Thyroid gland (tissue), 4 donors: ENCODE data around the gene TTC33. TPM values are rescaled to one million over a fixed set of nuclear protein-coding genes. Genes with fewer than 3 reads are reported as not detected.
"Not testable (repeated sequence)": the region's sequence is repeated elsewhere in the genome, so short reads cannot be mapped to it uniquely, and the experiment has no call there.

Experiments
- DNase-seq, 2 donors: peaks; one replicate each; pipeline ENCODE4 v3.0.0-alpha.2; 2019
- H3K27ac ChIP-seq, 3 donors: fragments of 200-600 bp; sonication (generic); 1 replicate in 2 of 3; 2 replicates in 1 of 3; pipeline ENCODE4 v1.5.1; 2016 to 2019; ENCODE audit warnings: mild to moderate bottlenecking in 1 of 3, moderate library complexity in 1 of 3
- H3K27me3 ChIP-seq: fragments of 200-600 bp; sonication (generic); one replicate; pipeline ENCODE4 v1.5.1; 2019
- H3K36me3 ChIP-seq, 2 donors: fragments of 200-600 bp; sonication (generic); one replicate each; pipeline ENCODE4 v1.5.1; 2016 to 2019
- H3K4me1 ChIP-seq, 2 donors: fragments of 200-600 bp; sonication (generic); one replicate each; pipeline ENCODE4 v1.5.1; 2017 to 2019
- H3K4me3 ChIP-seq, 3 donors: fragments of 200-600 bp; sonication (generic); replicated peaks in 1 of 3; 1 replicate in 2 of 3; 2 replicates in 1 of 3; pipeline ENCODE4 v1.5.1; 2016; ENCODE audit warnings: mild to moderate bottlenecking in 1 of 3
- H3K9me3 ChIP-seq: fragments of 200-600 bp; sonication (generic); one replicate; pipeline ENCODE4 v1.5.1; 2017
- POLR2A ChIP-seq, 2 donors: fragments of 450-650 bp; IDR thresholded peaks; one replicate each; pipeline ENCODE4 v1.6.1; 2017; ENCODE audit warnings: antibody characterized with exemption in 2 of 2, mild to moderate bottlenecking in 2 of 2, moderate library complexity in 1 of 2
- WGBS, 2 donors: methylation state at CpG; one replicate each; pipeline ENCODE4 v1.1.5; 2017; 5-methylcytosine and 5-hydroxymethylcytosine counted together
- intact Hi-C: fragments of 100-400 bp; cut with DNase I; formaldehyde crosslinking; loops from one replicate; pipeline ENCODE4 v1.15.1; 2023
- total RNA-seq, 4 donors: library from RNA; depleted of rRNA; stranded (reverse); fragments of >200 nt; gene quantifications; one replicate each; pipeline ENCODE4 v1.2.3, GENCODE V29; 2016
- TF ChIP-seq, protein P1 (sequence below), 6 experiments: fragments of 200-600 bp in 3 of 6; fragments of 450-650 bp in 3 of 6; sonication (generic) in 3 of 6; IDR thresholded peaks; one replicate each; pipeline ENCODE4 v1.5.1; 2016 to 2019; ENCODE audit warnings: antibody characterized with exemption in 6 of 6, mild to moderate bottlenecking in 2 of 6, inconsistent platforms in 1 of 6, moderate library complexity in 1 of 6

TTC33 gene
- total RNA-seq, 4 donors from 2014 or later, result 18.7 to 35.2 (median 24.9) TPM

DNA sequence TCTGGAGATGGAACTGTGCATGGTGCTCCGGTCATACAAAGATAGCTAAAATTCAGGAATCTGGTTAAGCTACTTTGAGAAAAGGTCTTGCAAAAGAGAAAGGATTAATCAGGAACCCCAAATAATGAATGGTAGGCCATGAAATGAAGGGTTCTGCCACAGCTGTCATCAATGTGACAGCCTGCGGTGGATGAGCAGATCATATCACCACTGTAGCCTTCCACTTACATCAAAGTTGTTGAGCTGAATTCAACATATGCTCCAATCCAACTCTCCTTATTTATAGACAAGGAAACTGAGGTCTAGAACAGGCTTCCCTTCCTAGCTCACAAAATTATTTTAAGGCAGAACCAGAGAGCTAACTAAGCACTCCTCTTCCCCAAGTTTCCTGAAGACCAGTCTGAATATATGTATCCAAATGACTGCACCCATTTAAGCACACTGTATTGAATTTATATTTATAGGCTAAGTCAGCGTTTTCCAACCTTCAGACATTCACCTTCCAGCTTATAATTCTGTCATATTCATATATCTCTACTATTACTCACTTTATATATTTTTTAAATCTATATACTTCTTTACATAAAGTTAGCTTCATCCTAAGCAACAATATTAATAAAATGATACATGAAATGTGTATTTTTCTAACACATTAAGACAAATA is 90.0 kb downstream of the TTC33 start:
- intact Hi-C loops, result no loop called here
- WGBS, 2 donors, result 90 to 92% methylated on average over 3 of the region's 3 CpGs
- H3K4me3 ChIP-seq, result no peak overlapping the region
- TF ChIP-seq, protein P1, sequence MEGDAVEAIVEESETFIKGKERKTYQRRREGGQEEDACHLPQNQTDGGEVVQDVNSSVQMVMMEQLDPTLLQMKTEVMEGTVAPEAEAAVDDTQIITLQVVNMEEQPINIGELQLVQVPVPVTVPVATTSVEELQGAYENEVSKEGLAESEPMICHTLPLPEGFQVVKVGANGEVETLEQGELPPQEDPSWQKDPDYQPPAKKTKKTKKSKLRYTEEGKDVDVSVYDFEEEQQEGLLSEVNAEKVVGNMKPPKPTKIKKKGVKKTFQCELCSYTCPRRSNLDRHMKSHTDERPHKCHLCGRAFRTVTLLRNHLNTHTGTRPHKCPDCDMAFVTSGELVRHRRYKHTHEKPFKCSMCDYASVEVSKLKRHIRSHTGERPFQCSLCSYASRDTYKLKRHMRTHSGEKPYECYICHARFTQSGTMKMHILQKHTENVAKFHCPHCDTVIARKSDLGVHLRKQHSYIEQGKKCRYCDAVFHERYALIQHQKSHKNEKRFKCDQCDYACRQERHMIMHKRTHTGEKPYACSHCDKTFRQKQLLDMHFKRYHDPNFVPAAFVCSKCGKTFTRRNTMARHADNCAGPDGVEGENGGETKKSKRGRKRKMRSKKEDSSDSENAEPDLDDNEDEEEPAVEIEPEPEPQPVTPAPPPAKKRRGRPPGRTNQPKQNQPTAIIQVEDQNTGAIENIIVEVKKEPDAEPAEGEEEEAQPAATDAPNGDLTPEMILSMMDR (IDR thresholded peaks at IDR 0.05), result no peak
- TF ChIP-seq POLR2A (IDR thresholded peaks at IDR 0.05), result no peak
- DNase-seq, result no peak
- H3K36me3 ChIP-seq, result no peaks in the 10 kb centered on the region
- H3K27ac ChIP-seq, result no peak overlapping the region
- no peaks in the 10 kb centered on the region for H3K27me3 ChIP-seq
- no peaks in the 10 kb centered on the region for H3K9me3 ChIP-seq
- no peaks in the 10 kb centered on the region for H3K4me1 ChIP-seq

- Histone ChIP-seq H3K36me3 (no peaks in the 10 kb centered on the region), H3K4me1 (no peaks in the 10 kb centered on the region), H3K4me3 (no peak overlapping the region), H3K9me3 (no peaks in the 10 kb centered on the region), H3K27me3 (no peaks in the 10 kb centered on the region), H3K27ac (no peak overlapping the region)
- DNase-seq, result peak; percentile 60 to 72
- intact Hi-C loops, result no loop called here
- no peak for TF ChIP-seq POLR2A (IDR thresholded peaks at IDR 0.05)
- TF ChIP-seq, protein P1 (IDR thresholded peaks at IDR 0.05), result no peak
- WGBS, 2 donors, result 36 to 45% methylated on average over 2 of the region's 2 CpGs
Observed at GRCh38 chr5:40660751-40661150, 95.0 kb downstream of the TTC33 start.

DNA sequence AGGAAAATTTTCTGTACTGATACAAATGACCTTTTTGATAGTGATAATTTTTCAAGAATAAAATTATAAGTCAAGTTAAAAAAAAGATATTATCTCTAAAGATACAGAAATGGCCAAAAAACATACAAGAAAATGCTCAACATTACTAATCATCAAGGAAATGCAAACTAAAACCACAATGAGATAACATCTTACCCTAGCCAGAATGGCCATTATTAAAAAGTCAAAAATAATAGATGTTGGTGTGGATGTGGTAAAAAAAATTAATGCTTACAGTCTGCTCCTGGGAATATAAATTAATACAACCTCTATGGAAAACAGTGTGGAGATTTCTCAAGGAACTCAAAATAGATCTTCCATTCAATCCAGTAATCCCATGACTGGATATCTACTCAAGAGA is 99.0 kb downstream of the TTC33 start:
- H3K4me1 ChIP-seq, result no peaks in the 10 kb centered on the region
- H3K27me3 ChIP-seq, result no peaks in the 10 kb centered on the region
- no peaks in the 10 kb centered on the region for H3K36me3 ChIP-seq
- no peak overlapping the region for H3K27ac ChIP-seq
- intact Hi-C loops, result no loop called here
- H3K9me3 ChIP-seq, result no peaks in the 10 kb centered on the region
- no peak for TF ChIP-seq POLR2A (IDR thresholded peaks at IDR 0.05)
- TF ChIP-seq, protein P1 (IDR thresholded peaks at IDR 0.05), result no peak
- H3K4me3 ChIP-seq, result no peak overlapping the region
- DNase-seq, result no peak

DNA sequence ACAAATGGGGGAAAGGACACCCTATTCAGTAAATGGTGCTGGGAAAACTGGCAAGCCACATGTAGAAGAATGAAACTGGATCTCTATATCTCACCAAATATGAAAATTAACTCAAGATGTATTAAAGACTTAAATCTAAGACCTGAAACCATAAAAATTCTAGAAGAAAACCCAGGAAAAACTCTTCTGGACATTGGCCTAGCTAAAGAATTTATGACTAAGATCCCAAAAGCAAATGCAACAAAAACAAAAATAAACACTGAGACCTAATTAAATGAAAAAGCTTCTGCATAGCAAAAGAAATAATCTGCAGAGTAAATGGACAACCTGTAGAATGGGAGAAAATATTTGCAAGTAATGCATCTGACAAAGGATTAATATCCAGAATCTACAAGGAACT is 99.7 kb downstream of the TTC33 start:
- H3K9me3 ChIP-seq, H3K36me3 ChIP-seq, DNase-seq, H3K4me3 ChIP-seq, H3K4me1 ChIP-seq, H3K27me3 ChIP-seq, H3K27ac ChIP-seq, intact Hi-C loops: not testable (repeated sequence)

GRCh38 chr5:40655138-40655537 is 100.6 kb downstream of the TTC33 start:
- H3K4me1 ChIP-seq, result no peaks in the 10 kb centered on the region
- no peak for DNase-seq
- intact Hi-C loops, result no loop called here
- H3K27ac ChIP-seq, result no peak overlapping the region
- H3K27me3 ChIP-seq, result no peaks in the 10 kb centered on the region
- TF ChIP-seq, protein P1 (IDR thresholded peaks at IDR 0.05), result no peak
- TF ChIP-seq POLR2A (IDR thresholded peaks at IDR 0.05), result no peak
- no peak overlapping the region for H3K4me3 ChIP-seq
- no peaks in the 10 kb centered on the region for H3K9me3 ChIP-seq
- 82 to 83% methylated on average over 2 of the region's 2 CpGs for WGBS, 2 donors
- H3K36me3 ChIP-seq, result no peaks in the 10 kb centered on the region
